OCI-LY3 (cell line): ENCODE results near the gene ARHGAP42.

ENCODE experiments used
- CTCF ChIP-seq: fragments of 200-600, 300-600 bp; sonication (generic); IDR thresholded peaks from 2 replicates; pipeline ENCODE4 v1.5.1; 2014; ENCODE audit warnings: antibody characterized with exemption, low read length, low read depth
- EZH2phosphoT487 ChIP-seq: fragments of 200-600 bp; shearing (Covaris generic); IDR thresholded peaks from 2 replicates; pipeline ENCODE4 v1.6.1; 2018; ENCODE audit warnings: antibody characterized with exemption, mixed run types, low read depth

- no peak for TF ChIP-seq CTCF
- no peak for TF ChIP-seq EZH2phosphoT487
These were observed 52.6 kb downstream of the ARHGAP42 start for GRCh38 chr11:100739666-100740065.
